KOPT-K1 (cell line): ENCODE measurements around the gene WDFY4.

ENCODE experiments used
- H3K27ac ChIP-seq: fragments of 200-600 bp; sonication (generic); 2 replicates; pipeline ENCODE4 v1.5.1; 2016; ENCODE audit warnings: antibody characterized with exemption, mild to moderate bottlenecking, low read depth, low read length; ENCODE audit not compliant: poor library complexity, severe bottlenecking
- H3K36me3 ChIP-seq: fragments of 200-600 bp; sonication (generic); 2 replicates; pipeline ENCODE4 v1.5.1; 2017; ENCODE audit warnings: antibody characterized with exemption, mild to moderate bottlenecking, low read length, moderate library complexity; ENCODE audit not compliant: insufficient read depth
- H3K9me3 ChIP-seq: fragments of 200-600 bp; sonication (generic); 2 replicates; pipeline ENCODE4 v1.5.1; 2017; ENCODE audit warnings: antibody characterized with exemption, low read length, mild to moderate bottlenecking; ENCODE audit not compliant: insufficient read depth, poor library complexity, severe bottlenecking

WDFY4 gene

DNA sequence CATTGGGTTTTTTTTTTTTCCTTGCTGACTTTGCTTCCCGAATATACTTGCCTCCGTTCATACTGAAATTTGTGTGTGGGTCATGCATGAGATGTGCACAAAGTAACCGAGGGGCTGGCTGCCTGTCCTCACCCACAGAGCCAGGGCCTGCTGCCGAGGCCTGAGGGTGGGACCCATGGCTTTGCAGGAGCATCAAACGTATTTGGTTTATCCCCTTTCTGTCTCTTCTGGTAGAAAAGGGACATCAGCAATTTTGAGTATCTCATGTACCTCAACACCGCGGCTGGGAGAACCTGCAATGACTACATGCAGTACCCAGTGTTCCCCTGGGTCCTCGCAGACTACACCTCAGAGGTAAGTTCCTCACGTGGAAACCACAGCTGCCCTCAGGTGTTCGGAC is 258.4 kb downstream of the WDFY4 start:
- Histone ChIP-seq H3K27ac (no peak overlapping the region), H3K9me3 (no peaks in the 10 kb centered on the region), H3K36me3 (no peaks in the 10 kb centered on the region)

DNA sequence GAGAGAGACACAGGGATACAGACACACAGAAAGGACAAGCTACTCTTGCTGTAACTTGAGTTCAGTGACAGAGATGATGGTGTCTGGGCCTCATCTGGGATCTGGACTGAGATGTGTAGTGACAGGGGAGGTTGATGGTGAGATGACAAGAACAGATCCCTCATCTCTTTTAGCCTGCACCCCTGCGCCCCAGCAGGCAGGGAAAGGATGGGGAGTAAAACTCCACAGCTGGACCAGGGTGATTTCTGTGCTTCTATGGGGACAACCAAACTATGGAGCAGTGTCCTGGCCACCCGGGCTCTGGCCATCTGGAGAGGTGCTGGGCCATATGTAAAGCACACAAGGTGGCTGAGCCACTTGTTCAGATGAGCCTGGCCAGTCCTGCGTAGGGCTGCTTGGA is 259.5 kb downstream of the WDFY4 start:
- Histone ChIP-seq H3K36me3 (no peaks in the 10 kb centered on the region), H3K9me3 (no peaks in the 10 kb centered on the region), H3K27ac (no peak overlapping the region)

DNA sequence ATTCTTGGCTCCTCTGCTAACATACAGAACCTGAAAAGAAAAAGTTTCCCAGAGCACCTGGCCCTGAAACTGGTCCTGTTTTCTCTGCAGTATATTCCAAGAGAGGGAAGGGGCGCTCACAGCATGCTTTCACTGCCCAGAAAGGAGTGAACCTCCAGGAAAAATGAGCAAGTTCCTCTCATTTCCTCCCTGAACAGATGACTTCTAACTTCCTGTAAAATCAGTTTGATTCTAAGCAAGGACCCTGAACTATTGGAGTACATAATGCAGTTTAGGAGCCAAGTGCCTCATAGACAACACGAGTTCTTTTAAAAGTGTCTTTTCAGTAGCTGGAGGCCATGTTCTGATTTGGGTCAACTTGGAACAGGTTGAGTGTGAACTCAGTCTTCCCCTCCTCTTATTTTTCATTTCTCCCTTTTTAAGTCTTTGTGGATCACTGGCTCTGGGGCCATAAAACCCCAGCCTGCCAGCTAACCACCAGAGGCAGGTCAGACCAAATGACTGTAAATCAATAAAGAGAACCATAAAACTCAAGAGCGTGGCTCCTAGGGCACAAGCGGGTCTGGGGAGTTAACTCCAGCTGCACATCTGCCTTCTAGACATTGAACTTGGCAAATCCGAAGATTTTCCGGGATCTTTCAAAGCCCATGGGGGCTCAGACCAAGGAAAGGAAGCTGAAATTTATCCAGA is 260.9 kb downstream of the WDFY4 start:
- H3K36me3 ChIP-seq = no peaks in the 10 kb centered on the region
- no peaks in the 10 kb centered on the region for H3K9me3 ChIP-seq
- no peak overlapping the region for H3K27ac ChIP-seq

DNA sequence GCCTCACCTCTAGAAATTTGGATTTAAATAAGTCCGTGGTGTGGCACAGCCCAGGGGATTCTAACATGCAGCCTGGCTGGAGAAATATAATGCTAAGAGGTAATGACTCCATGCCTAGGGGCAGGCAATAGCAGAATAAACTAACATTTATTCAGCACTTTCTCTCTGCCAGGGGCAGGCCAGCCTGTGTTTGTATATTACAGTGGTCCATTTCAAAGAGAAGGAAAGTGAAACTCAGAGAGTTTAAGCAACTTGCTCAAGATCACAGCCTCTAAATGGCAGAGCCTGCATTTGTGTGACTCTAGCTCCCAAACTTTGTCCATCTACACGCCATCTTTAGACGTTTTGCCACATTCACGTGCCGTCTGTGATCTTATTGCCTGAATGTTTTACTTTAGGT is 261.7 kb downstream of the WDFY4 start:
- no peak overlapping the region for H3K27ac ChIP-seq
- no peaks in the 10 kb centered on the region for H3K36me3 ChIP-seq
- no peaks in the 10 kb centered on the region for H3K9me3 ChIP-seq

DNA sequence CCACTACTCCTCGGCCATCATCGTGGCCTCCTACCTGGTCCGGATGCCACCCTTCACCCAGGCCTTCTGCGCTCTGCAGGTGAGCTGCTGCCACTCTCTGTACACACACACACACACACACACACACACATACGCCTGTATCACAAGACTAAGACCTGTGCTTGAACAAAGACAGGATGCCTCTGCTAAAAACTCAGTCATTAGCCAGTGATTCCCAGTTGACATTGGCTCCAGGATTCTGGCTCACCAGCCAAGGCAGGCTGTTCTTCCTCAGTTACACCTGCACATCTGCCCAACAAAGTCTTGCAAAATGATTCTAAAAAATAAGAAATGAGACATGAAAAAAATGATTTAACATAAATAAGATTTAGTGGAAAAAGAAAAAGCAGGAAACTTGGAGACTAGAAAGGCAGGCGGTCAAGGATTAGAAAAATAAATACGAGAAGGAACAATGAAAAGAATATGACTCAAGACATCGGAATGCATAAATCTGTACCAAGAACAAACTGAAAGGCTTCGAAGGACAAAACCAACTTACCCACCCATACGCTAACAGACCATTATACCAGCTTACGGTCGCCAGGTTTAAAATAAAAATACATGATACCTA is 262.3 kb downstream of the WDFY4 start:
- H3K9me3 ChIP-seq = no peaks in the 10 kb centered on the region
- H3K27ac ChIP-seq = no peak overlapping the region
- no peaks in the 10 kb centered on the region for H3K36me3 ChIP-seq

DNA sequence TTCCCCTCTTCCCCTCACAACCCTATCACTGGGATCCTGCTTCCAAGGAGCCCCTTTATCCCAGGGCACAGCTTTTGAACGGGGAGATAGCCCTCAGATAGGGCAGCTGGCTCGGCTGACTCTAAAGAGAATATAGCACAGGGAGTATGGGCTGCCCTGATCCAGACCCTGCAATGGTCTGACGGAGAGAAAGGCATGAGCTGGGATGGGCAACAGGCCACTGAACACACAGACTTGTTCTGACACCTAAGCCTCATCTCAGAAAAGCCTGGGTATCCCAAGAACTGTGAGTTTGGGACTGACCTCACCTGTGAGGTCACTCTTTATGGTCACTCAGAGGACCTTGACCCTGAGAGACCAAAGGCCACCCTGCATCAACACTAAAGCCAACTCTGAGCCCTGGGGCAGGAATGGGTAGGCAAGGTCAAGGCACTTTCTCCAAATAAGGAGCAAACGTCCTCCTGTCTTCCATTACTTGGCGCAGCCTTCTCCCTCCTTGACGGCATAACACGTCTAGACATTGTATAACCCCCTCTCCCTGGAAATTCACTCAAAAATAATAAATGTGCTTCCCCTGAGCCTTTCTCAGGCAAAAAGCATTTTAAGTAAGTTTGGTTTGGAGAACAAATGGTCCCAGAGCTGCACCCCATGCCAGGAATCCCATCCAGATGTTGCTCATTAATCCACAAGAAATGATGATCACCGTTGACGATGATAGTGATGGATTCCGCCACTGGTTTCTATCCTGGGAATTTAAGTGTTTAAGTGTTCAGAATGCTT is 263.2 kb downstream of the WDFY4 start:
- Histone ChIP-seq H3K36me3 (no peaks in the 10 kb centered on the region), H3K9me3 (no peaks in the 10 kb centered on the region), H3K27ac (no peak overlapping the region)

DNA sequence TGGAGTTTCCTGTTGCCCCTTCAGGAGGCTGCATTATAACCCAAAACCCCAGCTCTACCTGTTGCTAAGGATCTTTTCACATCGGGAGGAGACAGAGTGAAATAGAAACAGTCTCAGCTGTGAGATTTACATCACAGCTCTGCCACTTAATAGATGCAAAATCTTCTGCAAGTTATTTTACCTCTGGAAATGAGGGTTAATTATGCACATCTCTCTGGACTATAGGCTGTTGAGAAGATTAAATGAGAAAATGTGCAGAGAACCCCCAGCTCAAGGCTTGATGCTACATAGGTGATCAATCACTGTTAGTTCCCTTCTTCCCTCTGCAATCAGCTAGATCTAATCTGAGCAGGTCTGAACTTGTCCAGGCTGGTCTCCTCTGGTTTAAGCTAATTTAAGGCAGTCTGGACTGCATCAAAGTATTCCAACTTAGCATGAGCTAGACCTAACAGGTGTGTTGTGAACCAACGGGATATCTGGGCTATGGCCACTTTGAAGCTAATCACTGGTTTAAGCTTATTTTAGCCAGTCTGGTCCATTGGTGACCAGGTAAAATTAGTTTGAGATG is 263.9 kb downstream of the WDFY4 start:
- Histone ChIP-seq H3K9me3 (no peaks in the 10 kb centered on the region), H3K27ac (no peak overlapping the region), H3K36me3 (no peaks in the 10 kb centered on the region)

DNA sequence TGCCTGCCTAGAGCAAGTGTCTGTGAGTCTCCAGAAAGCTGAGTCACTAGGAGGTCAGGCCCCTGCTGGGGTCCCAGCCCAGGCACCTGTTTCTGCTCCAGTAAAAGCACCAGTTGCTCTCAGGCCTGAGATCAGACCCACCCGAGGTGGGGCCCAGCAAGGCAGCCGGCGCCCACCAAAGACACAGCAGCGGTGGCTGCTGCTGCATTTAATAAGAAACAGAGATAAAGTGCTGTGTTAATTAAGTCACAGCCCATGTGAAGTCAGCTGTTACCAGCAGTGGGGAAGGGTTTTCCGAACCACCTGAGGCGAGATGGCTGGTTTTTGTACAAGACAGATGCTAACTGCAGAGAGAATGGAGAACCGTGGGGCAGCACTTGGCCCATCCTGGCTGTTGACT is 267.0 kb downstream of the WDFY4 start:
- no peaks in the 10 kb centered on the region for H3K9me3 ChIP-seq
- H3K27ac ChIP-seq = no peak overlapping the region
- no peaks in the 10 kb centered on the region for H3K36me3 ChIP-seq

DNA sequence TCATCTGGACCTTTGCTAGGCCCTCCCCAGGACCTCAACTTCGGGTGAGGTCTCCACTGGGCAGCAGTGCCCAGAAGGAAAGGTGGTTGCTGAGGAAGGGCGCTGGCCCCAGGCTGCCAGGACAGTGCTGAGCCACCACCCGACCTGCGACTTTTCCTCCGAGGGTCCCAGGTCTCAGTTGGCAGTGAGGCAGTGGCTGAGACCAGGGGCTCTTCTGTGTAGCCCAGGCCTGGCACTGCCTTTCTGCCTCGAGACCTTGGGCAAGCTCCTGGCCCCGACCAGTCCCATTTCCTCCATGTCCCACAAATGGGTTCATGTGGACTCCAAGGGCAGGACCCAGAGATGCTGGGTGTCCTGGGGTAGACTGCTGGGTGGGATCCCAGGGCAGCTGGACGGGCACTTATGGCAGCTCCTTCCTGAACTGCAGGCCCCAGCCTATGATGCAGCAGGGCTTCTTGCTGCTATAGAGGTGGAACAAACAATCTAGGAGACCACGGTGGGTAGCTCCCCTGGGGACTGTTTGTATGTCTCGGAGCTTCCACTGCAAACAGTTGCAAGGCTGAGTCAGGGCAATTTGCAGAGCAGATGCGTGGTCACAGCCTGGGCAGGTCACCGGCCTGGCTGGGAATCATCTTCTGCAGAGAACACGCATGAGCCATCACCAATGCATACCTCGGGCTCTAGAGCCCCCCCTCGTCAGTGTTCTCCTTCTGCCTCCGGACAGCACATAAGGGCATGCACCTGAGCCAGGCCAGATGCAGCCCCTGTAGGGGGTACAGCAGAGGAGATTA is 272.9 kb downstream of the WDFY4 start:
- Histone ChIP-seq H3K9me3 (no peaks in the 10 kb centered on the region), H3K27ac (no peak overlapping the region), H3K36me3 (no peaks in the 10 kb centered on the region)

DNA sequence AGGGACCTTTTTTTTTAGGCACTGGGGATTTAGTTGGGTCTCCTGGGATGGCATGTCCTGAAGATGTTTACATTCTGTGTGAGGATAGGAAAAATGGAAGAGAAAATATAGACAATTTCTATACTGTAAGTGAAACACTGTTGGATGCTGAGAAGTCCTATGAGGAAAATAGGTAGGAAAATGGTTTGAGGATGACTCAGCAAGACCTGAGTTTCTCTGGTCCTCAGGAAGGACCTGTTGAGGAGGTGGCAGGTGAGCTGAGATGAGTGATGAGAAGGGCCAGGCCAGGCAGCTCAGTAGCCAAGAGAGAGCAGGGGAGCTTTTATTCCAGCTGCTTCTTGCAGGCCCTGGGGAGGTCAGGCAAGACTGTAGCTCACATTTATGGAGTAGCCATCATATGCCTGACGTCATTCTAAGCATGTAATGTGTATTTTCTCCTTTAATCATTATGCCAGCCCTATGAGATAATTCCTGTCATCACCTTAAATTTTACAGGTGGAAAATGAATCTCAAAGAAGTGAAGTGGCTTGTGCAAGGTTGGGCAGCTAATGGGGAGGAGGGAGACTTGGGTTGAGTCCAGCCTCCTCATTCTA is 274.0 kb downstream of the WDFY4 start:
- H3K36me3 ChIP-seq = no peaks in the 10 kb centered on the region
- H3K27ac ChIP-seq = no peak overlapping the region
- no peaks in the 10 kb centered on the region for H3K9me3 ChIP-seq

DNA sequence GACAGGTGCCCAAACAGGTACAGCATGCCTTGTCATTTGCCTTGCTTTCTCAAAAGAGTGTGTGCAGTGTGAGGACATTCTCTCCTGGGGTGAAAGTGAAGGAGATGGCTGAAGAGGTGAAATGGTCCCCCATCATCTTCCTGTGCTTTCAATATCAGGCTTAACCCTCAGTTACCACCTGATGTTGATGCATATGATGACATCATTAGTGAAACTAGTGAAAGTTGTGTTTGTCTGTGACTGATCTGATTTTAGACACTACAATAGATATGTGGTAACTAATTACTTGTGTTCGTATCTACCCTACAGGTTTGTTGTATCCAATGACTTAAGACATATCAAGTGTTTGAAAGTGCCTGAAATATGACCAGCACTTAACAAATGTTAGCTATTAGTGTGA is 279.4 kb downstream of the WDFY4 start:
- Histone ChIP-seq H3K36me3 (no peaks in the 10 kb centered on the region), H3K27ac (no peak overlapping the region), H3K9me3 (no peaks in the 10 kb centered on the region)

DNA sequence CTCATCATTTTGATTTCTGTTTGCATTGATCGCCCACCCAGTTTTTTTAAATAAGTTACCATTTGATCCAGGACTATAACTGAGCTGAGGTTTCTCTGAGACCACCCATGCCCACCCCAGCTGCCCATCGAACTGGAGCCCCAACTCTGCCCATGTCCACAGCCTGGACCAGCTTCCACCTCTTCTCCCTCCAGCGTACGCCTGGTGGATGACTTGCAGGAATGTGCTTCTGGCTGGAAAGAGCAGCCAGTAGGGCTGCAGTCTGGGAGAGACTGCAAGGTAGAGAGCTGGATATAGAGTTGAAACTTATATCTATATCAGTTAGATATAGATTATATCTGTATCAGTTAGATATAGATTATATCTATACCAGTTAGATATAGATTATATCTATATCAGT is 280.8 kb downstream of the WDFY4 start:
- Histone ChIP-seq H3K27ac (no peak overlapping the region), H3K9me3 (no peaks in the 10 kb centered on the region), H3K36me3 (no peaks in the 10 kb centered on the region)

DNA sequence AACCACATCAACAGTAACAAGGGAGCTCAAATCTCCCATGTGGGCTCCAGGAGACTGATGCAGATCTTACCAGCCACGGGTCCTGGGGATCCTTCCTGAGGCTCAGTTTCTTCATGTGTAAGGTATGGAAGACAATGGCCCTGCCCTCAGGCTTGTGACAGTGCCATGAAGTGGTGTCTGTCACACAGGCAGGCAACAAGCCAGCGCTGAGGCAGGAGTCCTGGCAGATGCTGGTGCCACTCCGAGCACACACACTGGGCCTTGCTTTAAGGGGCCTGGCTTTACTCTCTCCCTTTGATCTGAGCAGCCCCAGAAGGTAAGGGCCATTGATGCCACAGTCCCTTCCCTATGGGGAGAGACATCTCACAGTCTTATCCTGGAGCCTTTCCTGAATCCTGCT is 283.4 kb downstream of the WDFY4 start:
- no peaks in the 10 kb centered on the region for H3K36me3 ChIP-seq
- no peak overlapping the region for H3K27ac ChIP-seq
- no peaks in the 10 kb centered on the region for H3K9me3 ChIP-seq

DNA sequence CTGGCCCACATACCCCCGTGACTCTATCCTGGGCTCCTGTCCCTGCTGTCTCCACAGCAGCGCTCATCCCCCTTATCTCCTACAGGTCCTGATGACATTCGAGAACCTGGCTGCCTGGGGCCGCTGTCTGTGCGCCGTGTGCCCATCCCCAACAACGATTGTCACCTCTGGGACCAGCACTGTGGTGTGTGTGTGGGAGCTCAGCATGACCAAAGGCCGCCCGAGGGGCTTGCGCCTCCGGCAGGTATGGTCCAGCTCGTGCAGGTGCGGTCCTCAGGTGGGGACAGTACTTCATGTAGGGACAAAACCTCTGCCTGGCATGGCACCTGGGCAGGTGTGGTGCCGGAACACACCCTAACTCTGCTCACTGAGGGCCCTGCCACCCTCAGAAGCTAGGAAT is 285.4 kb downstream of the WDFY4 start:
- Histone ChIP-seq H3K36me3 (no peaks in the 10 kb centered on the region), H3K27ac (no peak overlapping the region), H3K9me3 (no peaks in the 10 kb centered on the region)
